Choroid plexus epithelial cell (primary cell): ENCODE data around the gene CFAP58.
A peak's percentile ranks its signal among the peaks of the same experiment; 100 is the strongest.

ENCODE experiments used
- DNase-seq: peaks from one replicate; pipeline ENCODE4 v3.0.0-alpha.2; 2010; ENCODE audit warnings: low read depth
- H3K4me3 ChIP-seq: 2 replicates; pipeline ENCODE4 v1.5.1; 2011; ENCODE audit warnings: low read depth, mild to moderate bottlenecking, control low read depth, low read length, moderate library complexity
- TF ChIP-seq, protein P1 (sequence below): conservative IDR thresholded peaks from 2 replicates; pipeline ENCODE4 v1.5.1; 2011; ENCODE audit warnings: low read depth, mild to moderate bottlenecking, control low read depth, inconsistent platforms, low read length, moderate library complexity

Gene CFAP58

DNA sequence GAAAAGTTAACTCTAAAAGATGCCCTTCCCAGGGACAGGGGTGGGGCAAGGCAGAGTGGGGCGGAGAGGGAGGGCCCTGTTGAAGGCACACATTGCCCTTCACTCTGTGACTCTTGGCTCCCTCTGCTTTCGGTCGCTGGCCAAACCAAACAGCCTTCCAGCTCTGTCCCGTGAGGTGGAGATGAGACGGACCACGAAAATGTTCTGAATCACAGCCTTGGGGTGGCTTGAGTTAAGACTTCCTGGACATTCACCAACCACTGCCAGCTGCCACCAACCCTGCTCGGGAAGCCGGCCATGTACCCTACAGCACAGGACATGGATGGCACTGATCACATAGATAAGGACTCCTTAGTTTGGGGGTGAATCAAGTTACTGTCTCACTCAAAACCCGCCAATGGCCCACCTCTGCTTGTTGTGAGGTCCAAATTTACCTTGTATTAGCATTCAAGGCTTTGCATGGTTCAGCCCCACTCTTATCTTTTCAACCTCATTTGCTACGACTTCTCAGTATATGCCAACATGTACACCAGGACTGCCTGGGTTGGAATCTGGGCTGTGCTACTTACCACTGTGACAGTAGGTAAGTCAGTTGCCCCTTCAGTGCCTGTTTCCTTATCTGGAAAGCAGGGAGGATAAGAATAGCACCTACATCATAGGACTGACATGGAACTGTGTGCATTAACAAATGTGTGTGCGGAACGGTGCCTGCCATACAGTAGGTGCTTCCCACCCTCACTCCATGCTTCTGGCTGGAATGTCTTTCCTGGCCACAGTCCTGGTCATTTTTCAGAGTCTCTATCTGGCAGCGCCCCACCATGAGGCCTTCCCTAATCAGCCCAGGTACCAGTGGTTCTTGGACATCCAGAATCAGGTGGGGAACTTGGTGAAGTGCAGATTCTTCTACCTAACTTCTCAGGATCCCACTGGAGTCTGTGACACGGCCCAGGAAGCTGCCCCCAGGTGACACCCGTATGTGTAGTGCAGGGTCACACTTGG, 43.4 kb upstream of the CFAP58 start:
- TF ChIP-seq, protein P1, sequence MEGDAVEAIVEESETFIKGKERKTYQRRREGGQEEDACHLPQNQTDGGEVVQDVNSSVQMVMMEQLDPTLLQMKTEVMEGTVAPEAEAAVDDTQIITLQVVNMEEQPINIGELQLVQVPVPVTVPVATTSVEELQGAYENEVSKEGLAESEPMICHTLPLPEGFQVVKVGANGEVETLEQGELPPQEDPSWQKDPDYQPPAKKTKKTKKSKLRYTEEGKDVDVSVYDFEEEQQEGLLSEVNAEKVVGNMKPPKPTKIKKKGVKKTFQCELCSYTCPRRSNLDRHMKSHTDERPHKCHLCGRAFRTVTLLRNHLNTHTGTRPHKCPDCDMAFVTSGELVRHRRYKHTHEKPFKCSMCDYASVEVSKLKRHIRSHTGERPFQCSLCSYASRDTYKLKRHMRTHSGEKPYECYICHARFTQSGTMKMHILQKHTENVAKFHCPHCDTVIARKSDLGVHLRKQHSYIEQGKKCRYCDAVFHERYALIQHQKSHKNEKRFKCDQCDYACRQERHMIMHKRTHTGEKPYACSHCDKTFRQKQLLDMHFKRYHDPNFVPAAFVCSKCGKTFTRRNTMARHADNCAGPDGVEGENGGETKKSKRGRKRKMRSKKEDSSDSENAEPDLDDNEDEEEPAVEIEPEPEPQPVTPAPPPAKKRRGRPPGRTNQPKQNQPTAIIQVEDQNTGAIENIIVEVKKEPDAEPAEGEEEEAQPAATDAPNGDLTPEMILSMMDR, result no peak
- H3K4me3 ChIP-seq, result no peak overlapping the region
- DNase-seq, result peak; percentile 84

DNA sequence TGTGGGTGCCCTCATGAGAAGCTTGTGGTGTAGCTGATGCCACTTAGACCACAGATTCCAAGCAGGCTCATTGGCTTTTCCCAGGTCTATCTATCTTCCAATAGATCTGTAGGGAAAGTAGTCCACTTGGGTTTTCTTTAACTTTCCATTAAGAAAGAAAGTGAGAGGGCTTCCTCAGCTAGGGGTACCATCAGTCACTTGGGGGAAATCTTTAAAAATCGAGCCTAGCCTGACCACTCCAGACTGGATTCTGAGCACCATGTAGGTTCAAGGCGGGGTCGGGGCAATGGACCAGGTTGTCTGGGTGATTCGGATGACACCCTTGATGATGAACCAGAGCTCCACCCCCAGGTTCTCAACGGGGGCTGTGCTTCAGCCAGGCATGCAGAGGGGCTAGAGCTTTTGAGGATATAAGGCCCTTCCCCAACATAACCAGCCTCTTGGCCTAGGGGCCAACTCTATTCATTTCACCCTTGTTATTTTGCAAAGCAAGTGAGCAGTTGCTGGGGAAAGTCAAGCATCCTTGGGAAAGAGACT, 42.4 kb upstream of the CFAP58 start:
- peak; percentile 30 for DNase-seq
- TF ChIP-seq, protein P1, result no peak
- no peak overlapping the region for H3K4me3 ChIP-seq

DNA sequence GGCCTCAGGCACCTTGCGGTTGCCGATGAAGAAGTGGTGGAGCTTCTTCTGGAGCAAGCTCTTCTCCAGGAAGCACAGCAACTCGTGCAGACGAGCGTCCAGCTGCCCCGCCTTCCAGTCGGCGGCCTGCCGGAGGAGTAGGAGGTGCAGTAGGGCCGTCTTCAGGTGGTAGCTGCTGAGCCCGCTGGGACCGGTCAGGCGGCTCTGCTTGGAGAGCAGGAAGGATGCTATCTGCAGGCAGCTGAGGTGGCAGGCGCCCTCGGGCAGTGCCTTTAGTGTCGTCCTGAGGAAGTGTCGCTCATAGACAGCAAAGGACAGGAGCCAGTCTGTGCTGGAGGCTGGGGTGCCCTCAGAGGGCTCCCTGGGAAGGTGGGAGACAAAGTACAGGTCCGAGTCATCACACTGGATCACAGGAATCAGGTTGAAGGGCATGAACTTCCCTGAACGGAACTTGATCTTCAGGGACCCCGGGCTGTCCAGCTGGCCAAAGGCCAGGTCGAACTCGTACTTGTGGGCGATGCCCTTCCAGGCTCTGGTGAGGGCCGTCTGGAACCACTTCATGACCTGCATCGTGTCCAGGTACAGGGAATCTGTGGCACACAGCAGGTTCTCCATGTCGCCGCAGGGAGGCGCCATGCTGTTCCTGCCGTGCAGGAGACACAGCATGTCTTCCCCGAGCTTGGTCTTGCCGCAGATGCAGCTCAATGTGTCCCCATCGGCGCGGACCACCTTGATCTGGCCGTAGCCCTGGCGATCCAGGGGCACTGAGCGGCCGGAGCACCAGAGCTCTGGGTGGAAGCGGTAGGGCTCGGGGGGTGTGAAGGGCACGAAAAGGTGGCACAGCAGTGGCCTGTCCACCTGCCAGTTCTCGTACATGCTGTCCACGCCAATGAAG, 38.8 kb upstream of the CFAP58 start:
- H3K4me3 ChIP-seq, result no peak overlapping the region
- DNase-seq, result no peak
- TF ChIP-seq, protein P1, result no peak

DNA sequence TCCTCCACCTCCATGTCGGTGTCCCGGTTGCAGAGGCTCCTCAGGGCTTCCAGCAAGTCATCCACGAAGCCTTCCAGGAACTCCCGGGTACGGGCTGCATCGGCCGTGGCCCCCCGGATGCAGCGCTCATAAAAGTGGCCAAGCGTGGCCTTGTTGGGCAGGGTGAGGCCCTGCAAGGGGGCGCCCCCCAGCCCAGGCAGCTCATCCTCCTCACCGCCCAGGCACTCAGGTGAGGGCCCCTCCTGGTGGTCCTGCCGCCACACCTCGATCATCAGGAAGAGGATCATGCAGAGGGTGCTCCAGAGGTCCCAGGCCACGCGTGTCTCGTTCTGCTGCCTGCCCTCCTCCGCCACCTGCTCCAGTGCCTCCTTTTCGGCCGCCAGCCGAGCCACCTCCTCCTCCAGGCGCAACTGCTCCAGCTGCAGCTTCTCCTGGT, 38.1 kb upstream of the CFAP58 start:
- no peak overlapping the region for H3K4me3 ChIP-seq
- TF ChIP-seq, protein P1, result no peak
- no peak for DNase-seq

DNA sequence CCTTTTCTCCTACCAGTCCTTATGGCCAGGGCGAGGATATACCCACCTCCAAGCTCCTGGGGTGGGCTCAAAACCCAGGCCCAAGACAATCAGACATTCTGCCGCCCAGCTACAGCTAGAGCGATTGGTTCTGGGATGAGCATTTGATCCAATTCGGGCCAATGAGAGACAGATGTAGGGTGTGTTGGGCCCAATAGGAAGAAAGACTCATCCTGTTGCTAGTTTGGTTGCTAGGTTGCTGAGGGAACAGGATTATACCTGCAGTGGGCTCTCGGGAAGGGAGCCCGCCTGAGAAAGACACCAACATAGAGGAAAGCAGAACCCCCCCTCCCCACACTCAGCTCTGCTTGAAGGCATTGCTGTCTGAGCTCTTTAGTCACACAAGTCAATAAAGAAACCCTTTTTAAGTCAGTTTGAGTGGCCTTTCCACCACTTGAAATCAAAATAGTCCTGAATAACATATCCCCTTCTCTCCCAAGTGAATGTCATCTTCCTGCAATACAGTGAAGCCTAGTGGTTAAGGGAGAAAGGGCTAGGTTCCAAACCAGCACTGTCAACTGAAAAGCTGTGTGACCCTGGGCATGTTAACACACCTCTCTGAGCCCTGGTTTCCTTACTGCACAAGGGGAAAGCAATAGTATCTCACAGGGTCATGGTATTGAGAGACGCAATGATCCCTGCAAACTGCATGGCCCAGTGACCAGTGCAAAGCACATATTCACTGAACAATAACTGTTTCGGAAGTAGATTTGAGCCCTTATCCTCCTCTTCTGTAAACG, 37.1 kb upstream of the CFAP58 start:
- TF ChIP-seq, protein P1, result no peak
- no peak for DNase-seq
- no peak overlapping the region for H3K4me3 ChIP-seq

DNA sequence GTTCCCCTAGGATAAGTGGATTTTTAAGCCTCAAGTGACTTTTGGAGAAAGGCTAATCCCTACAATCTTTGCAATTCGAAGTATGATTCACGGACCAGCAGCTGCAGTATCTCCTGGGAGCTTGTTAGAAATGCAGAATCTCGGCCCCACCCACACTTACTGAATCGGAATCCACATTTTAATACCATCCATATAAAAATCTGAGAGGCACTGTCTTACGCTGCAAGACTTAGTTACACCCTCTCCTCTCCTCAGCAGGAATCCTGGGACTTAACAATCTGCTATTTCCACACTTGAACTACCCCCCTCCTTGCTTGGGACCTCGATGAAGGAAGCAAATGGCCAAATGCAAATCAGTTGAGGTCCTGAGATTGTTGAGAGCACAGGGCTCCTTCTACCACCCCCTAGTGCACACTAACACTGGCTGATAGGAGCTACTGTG, 36.3 kb upstream of the CFAP58 start:
- peak; percentile 77 for DNase-seq
- H3K4me3 ChIP-seq, result no peak overlapping the region
- TF ChIP-seq, protein P1, result peak; percentile 14
